ENCODE data around the gene FRY. TPM values are rescaled to one million over a fixed set of nuclear protein-coding genes. Genes with fewer than 3 reads are reported as not detected.

The FRY gene
- total RNA-seq: 37.4 and 62.5 TPM in 2 replicates

DNA sequence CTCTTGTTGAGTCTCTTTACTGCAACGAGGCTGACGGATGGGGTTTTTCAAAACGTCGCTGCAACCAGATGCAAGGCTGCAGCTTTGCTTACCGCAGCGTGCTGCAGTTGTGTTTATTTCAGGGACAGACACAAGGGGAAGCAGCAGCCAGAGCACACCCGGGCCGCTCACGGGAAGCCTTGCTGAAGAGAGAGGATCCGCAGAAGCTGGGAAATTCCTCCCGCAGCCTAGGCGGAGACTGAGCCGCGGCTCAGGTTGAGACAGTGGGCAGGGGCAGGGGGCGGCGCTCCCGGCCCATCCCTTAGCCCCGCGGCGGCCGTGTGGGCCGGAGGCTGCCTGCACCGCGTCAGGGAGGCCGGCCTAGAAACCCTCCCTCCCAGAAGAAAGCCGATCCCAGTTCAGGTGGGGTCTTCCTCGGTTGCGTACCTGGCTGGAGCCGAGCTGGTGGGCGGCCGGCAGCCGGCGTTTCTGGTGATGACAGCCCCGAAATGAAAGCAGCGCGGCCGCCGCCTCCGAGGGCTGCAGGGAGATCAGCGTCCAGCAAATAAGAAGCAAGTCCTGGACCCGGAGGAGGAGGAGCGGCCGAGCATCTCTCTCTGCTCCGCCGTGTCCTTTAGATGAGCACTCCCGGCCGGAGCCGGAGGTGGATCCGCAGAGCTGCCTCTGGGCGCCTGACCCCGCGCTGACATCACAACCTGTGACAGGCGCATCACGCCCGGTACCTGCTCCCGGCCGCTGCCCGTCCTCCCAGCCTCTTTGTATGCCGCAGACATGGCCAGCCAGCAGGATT is at the start of gene FRY:
Gene FRY, plus strand, starts transcription at position 750 of the 790 bp plus-strand sequence. Its CDS starts 22 bp downstream, at position 772.

DNA sequence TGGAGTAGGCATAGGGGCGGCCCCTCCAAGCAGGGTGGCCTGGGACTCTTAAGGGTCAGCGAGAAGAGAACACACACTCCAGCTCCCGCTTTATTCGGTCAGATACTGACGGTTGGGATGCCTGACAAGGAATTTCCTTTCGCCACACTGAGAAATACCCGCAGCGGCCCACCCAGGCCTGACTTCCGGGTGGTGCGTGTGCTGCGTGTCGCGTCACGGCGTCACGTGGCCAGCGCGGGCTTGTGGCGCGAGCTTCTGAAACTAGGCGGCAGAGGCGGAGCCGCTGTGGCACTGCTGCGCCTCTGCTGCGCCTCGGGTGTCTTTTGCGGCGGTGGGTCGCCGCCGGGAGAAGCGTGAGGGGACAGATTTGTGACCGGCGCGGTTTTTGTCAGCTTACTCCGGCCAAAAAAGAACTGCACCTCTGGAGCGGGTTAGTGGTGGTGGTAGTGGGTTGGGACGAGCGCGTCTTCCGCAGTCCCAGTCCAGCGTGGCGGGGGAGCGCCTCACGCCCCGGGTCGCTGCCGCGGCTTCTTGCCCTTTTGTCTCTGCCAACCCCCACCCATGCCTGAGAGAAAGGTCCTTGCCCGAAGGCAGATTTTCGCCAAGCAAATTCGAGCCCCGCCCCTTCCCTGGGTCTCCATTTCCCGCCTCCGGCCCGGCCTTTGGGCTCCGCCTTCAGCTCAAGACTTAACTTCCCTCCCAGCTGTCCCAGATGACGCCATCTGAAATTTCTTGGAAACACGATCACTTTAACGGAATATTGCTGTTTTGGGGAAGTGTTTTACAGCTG is 283.9 kb downstream of the FRY start, which contains the start of the genes BRCA2 and ZAR1L:
Gene BRCA2, plus strand, starts transcription at position 271 of the 790 bp plus-strand sequence. CDS start 953 bp downstream, outside the sequence.
Gene ZAR1L, minus strand, starts transcription at position 126 of the 790 bp plus-strand sequence. CDS start 3,438 bp downstream, outside the sequence.

Data from thoracic aorta endothelial cell (primary cell).